ENCODE results near the gene CCDC197. TPM values are rescaled to one million over a fixed set of nuclear protein-coding genes. Genes with fewer than 3 reads are reported as not detected.
A peak's percentile ranks its signal among the peaks of the same experiment; 100 is the strongest.

CCDC197 gene
- total and polyA plus RNA-seq, 9 of the 15 experiments (the other 6 are each of a cell fraction or from before 2014, with no cell fraction given): not detected

DNA sequence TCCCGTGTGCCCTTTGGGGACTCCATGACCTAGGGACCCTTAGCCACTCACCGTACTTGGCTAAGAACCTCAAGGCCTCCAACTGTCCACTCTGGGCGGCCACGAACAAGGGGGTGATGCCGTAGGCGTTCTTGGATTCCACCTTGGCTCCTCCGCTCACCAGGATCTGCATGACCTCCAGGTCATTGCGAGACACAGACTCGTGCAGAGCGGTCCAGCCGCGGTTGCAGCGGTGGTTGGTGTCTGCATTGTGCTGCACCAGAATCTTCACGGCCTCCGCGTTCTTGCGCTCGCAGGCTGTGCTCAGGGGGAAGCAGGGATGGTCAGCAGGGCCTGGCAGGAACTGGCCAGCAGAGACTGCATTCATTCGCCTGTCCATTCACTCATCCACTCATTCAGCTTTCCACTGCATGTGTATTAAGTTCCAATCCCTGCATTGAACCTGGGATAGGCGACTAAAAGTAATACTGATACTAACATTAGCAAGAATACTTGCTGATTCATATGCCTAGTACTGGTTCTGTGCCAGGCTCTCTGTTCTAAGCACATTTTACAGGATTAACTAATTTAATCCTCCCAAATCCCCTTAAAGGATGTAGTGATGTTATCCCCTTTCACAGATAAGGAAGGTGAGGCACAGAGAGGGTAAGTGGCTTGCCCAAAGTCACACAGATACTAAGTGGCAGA lies 46.0 kb upstream of the CCDC197 start:
- H3K4me2 ChIP-seq (ENCODE audit: insufficient read depth, low read length): no peak overlapping the region
- no peak for TF ChIP-seq POLR2A (conservative IDR thresholded peaks at IDR 0.05)
- TF ChIP-seq SIX5 (IDR thresholded peaks at IDR 0.05; ENCODE audit: borderline replicate concordance in 1 of 2, insufficient read depth in 1 of 2, low read depth in 1 of 2, low read length in 2 of 2): no peak
- TF ChIP-seq ZFP36 (IDR thresholded peaks at IDR 0.05; ENCODE audit: low read depth, low read length, partially characterized antibody): peak; percentile 18
- TF ChIP-seq TOE1 (IDR thresholded peaks at IDR 0.05; ENCODE audit: borderline replicate concordance): no peak
- TF ChIP-seq TOE1 (CRISPR knock-in tag; IDR thresholded peaks at IDR 0.05; ENCODE audit: borderline replicate concordance, low read depth): no peak
- POLR2A ChIA-PET: interaction anchor here (0.7 kb wide), 1 partner anchor 223 kb away, joined by 3 read pairs; the partner anchor contains the start of gene PPP4R4
- no peaks in the 10 kb centered on the region for H3K9me1 ChIP-seq (ENCODE audit: control insufficient read depth, insufficient read depth, low read length)
- no peak overlapping the region for H2AFZ ChIP-seq (ENCODE audit: low read depth, low read length)
- ATAC-seq (no peak), FAIRE-seq (no peak), DNase-seq (ENCODE audit: extremely low read depth in 1 of 4, low spot score in 3 of 4) (no peak)
- no peak overlapping the region for H3K9ac ChIP-seq (ENCODE audit: insufficient read depth in 1 of 2, low read depth in 2 of 2, low read length in 2 of 2)
- CTCF ChIA-PET (ENCODE audit: low intra/inter-chr PET ratio): no interaction called here
- H4K20me1 ChIP-seq (replicated peaks; ENCODE audit: control insufficient read depth, insufficient read depth, low read length): peaks cover 3% of the 10 kb centered on the region; the same call in 1 of the 2 replicates
- WGBS (ENCODE audit: insufficient coverage, low coverage, missing lambda C conversion rate): under 1% methylated on average over 17 of the region's 20 CpGs
- no peaks in the 10 kb centered on the region for H3K9me3 ChIP-seq (replicated peaks; ENCODE audit: control insufficient read depth, insufficient read depth, low read depth, low read length)
- no peak overlapping the region for H3K4me3 ChIP-seq
- H3K36me3 ChIP-seq (ENCODE audit: control insufficient read depth, insufficient read depth, low read length): no peaks in the 10 kb centered on the region
- BruUV-seq (replicated peaks): no TSS peak
- H3K79me2 ChIP-seq (ENCODE audit: control insufficient read depth, insufficient read depth, low read length): no peaks in the 10 kb centered on the region
- peaks cover 0 to 4% of the 10 kb centered on the region in 2 experiments; a peak in 1 of 5 replicates for H3K4me1 ChIP-seq (replicated peaks in 1 of 2; ENCODE audit: control insufficient read depth in 2 of 2, insufficient read depth in 2 of 2, low read length in 2 of 2)
- no peak overlapping the region for H3K27ac ChIP-seq (ENCODE audit: extremely low read depth, low read depth, low read length)
- in situ Hi-C loops (cut with MboI): no loop called here
- intact Hi-C loops (cut with micrococcal nuclease): no loop called here
- peaks cover 2 to 28% of the 10 kb centered on the region in 2 experiments; a peak in 3 of 5 replicates for H3K27me3 ChIP-seq (ENCODE audit: control insufficient read depth in 2 of 2, insufficient read depth in 2 of 2, low read length in 2 of 2)
